ENCODE measurements around the gene MYL12B. TPM values are rescaled to one million over a fixed set of nuclear protein-coding genes. Genes with fewer than 3 reads are reported as not detected.

The MYL12B gene
- total and polyA plus RNA-seq, 2 donors (not counting 3 experiments of a cell fraction or from before 2014, with no cell fraction given), result 634 to 724 TPM

DNA sequence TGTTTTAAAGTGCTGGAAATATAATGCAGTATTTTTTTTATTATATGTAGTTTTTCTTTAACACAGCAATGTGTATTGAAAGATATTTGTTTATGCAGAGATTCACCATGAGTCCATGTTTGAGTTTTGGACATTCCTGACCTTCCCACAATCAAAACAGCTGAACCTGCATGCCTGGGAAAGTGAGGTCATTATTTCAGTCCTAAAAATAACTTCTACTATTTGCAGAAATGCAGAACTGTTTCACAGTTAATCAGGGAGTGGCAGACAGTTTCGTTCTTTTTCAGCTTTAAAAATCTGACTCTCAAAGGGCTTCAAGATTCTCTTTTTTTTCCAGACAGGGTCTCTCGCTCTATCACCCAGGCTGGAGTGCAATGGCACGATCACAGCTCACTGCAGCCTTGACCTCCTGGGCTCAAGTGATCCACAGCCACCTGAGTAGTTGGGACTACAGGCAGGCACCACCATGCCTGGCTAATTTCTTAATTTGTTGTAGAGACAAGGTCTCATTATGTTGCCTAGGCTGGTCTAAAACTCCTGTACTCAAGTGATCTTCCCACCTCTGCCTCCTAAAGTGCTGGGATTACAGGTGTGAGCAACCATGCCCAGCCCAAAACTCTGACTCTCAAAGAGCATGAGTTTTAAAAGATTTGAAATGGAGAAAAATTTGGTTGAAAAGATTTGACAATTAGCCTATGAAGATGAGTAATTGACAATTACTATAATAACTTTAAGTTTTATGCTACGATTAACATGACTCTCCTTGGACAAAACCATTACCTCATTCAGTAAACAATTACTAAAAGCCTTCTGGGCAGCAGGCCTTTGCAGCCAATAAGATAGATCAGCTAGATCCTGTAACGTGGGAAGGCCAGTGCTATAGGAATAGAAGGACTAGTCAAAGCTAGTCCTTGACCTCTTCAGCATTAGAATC, 5.0 kb upstream of the MYL12B start:
- Histone ChIP-seq H3K27me3 (ENCODE audit: control insufficient read depth in 2 of 2, insufficient read depth in 2 of 2, low read length in 2 of 2) (no peaks in the 10 kb centered on the region), H3K9ac (replicated peaks; ENCODE audit: extremely low read depth, insufficient read depth, low read length) (no peak overlapping the region), H3K27ac (ENCODE audit: insufficient read depth, low read depth, low read length) (peak overlapping the region; percentile 23), H3K36me3 (ENCODE audit: control insufficient read depth in 2 of 2, extremely low read depth in 1 of 2, insufficient read depth in 2 of 2, low read length in 2 of 2) (peaks cover 26 to 32% of the 10 kb centered on the region in 2 experiments), H3K4me2 (ENCODE audit: insufficient read depth, low read length) (no peak overlapping the region), H3K79me2 (ENCODE audit: control insufficient read depth, insufficient read depth, low read length) (peaks cover 42% of the 10 kb centered on the region), H3K9me3 (replicated peaks; ENCODE audit: control insufficient read depth, insufficient read depth, low read length) (no peaks in the 10 kb centered on the region), H3K4me3 (replicated peaks in 1 of 3; ENCODE audit: insufficient read depth in 1 of 3, low read depth in 1 of 3, low read length in 3 of 3) (no peak overlapping the region), H4K20me1 (replicated peaks; ENCODE audit: control insufficient read depth, extremely low read depth, insufficient read depth, low read length) (no peaks in the 10 kb centered on the region), H2AFZ (ENCODE audit: low read depth, low read length) (no peak overlapping the region), H3K4me1 (ENCODE audit: control insufficient read depth, extremely low read depth, insufficient read depth, low read length) (peaks cover 38% of the 10 kb centered on the region), H3K9me1 (replicated peaks; ENCODE audit: control insufficient read depth, extremely low read depth, insufficient read depth, low read length) (no peaks in the 10 kb centered on the region)
- no peak for TF ChIP-seq POLR2A (IDR thresholded peaks at IDR 0.05; ENCODE audit: low read depth, low read length)
- TF ChIP-seq JUN (IDR thresholded peaks at IDR 0.05; ENCODE audit: borderline replicate concordance, insufficient read depth, insufficient read length, low read depth), result peak; percentile 59
- no peak for TF ChIP-seq POLR2AphosphoS5 (IDR thresholded peaks at IDR 0.05; ENCODE audit: insufficient read depth, low read depth, low read length)
- TF ChIP-seq, protein P1, sequence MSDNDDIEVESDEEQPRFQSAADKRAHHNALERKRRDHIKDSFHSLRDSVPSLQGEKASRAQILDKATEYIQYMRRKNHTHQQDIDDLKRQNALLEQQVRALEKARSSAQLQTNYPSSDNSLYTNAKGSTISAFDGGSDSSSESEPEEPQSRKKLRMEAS (IDR thresholded peaks at IDR 0.05; ENCODE audit: insufficient read depth, insufficient read length), result no peak
- CTCF ChIA-PET, result interaction anchor here (0.8 to 2.0 kb wide), 2 partner anchors 9 to 11 kb away, joined by 3 to 4 read pairs; no protein-coding TSS in a partner anchor
- dilution Hi-C loops (cut with MboI; ENCODE audit: extremely low pct_ligation_motif_present, low sequenced_read_pairs), result loop anchor here (25.0 kb wide), 1 partner anchor 205 kb away; the partner anchor contains the start of gene TGIF1
- intact Hi-C loops (cut with micrococcal nuclease), result no loop called here
- POLR2A ChIA-PET, result interaction anchor here (1.1 to 1.2 kb wide), 2 partner anchors 9 to 338 kb away, joined by 3 read pairs; partner anchors contain the start of gene MYL12A
- FAIRE-seq, result no peak
- peak; percentile 32 for DNase-seq (ENCODE audit: low read depth, low spot score)
- BruUV-seq (replicated peaks), result no TSS peak

DNA sequence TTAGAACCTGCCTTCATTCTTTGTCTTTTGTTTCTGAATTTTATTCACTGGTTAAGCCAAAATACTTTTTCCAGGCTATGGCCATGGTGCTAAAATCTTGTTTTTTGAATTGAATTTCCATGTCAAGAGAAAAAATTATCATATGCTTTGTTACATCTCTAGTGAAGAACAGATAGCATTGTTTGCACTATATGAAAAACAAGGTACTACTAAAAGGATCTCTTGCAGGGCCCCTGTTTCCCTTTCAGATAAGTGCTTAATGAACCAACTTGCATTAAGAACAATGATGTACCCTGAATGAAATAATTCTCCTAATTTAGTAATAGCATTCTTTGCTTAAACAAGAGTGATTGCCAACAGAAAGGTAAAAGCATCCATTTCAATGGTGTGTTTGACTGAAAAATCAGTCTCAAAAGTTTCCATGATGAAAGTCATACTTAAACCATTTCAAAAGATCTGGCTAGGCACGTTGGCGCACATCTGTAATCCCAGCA, 4.3 kb upstream of the MYL12B start:
- Histone ChIP-seq H3K9me3 (replicated peaks; ENCODE audit: control insufficient read depth, insufficient read depth, low read length) (no peaks in the 10 kb centered on the region), H2AFZ (ENCODE audit: low read depth, low read length) (no peak overlapping the region), H3K27ac (ENCODE audit: insufficient read depth, low read depth, low read length) (no peak overlapping the region), H3K4me3 (replicated peaks in 1 of 3; ENCODE audit: insufficient read depth in 1 of 3, low read depth in 1 of 3, low read length in 3 of 3) (no peak overlapping the region), H3K27me3 (ENCODE audit: control insufficient read depth in 2 of 2, insufficient read depth in 2 of 2, low read length in 2 of 2) (no peaks in the 10 kb centered on the region), H3K9me1 (replicated peaks; ENCODE audit: control insufficient read depth, extremely low read depth, insufficient read depth, low read length) (no peaks in the 10 kb centered on the region), H3K36me3 (ENCODE audit: control insufficient read depth in 2 of 2, extremely low read depth in 1 of 2, insufficient read depth in 2 of 2, low read length in 2 of 2) (peaks cover 26 to 32% of the 10 kb centered on the region in 2 experiments), H3K4me1 (ENCODE audit: control insufficient read depth, extremely low read depth, insufficient read depth, low read length) (peaks cover 34% of the 10 kb centered on the region), H4K20me1 (replicated peaks; ENCODE audit: control insufficient read depth, extremely low read depth, insufficient read depth, low read length) (no peaks in the 10 kb centered on the region), H3K9ac (replicated peaks; ENCODE audit: extremely low read depth, insufficient read depth, low read length) (no peak overlapping the region), H3K4me2 (ENCODE audit: insufficient read depth, low read length) (no peak overlapping the region), H3K79me2 (ENCODE audit: control insufficient read depth, insufficient read depth, low read length) (peaks cover 41% of the 10 kb centered on the region)
- POLR2A ChIA-PET, result interaction anchor here (1.1 kb wide), 1 partner anchor 337 kb away, joined by 3 read pairs; no protein-coding TSS in a partner anchor
- no TSS peak for BruUV-seq (replicated peaks)
- FAIRE-seq (no peak), DNase-seq (ENCODE audit: low read depth, low spot score) (no peak)
- CTCF ChIA-PET, result no interaction called here
- intact Hi-C loops (cut with micrococcal nuclease), result no loop called here
- TF ChIP-seq MYC (IDR thresholded peaks at IDR 0.05; ENCODE audit: low read depth, low read length), result no peak
- TF ChIP-seq GATA2 (IDR thresholded peaks at IDR 0.05; ENCODE audit: insufficient read depth, insufficient read length, low read depth, low read length), result no peak
- TF ChIP-seq FOS (IDR thresholded peaks at IDR 0.05; ENCODE audit: borderline replicate concordance, insufficient read depth, low read length), result no peak
- TF ChIP-seq JUN (IDR thresholded peaks at IDR 0.05; ENCODE audit: borderline replicate concordance, insufficient read depth, insufficient read length, low read depth), result no peak
- no peak for TF ChIP-seq POLR2AphosphoS5 (IDR thresholded peaks at IDR 0.05; ENCODE audit: insufficient read depth, low read depth, low read length)
- TF ChIP-seq, protein P1 (IDR thresholded peaks at IDR 0.05; ENCODE audit: insufficient read depth, insufficient read length), result no peak
- dilution Hi-C loops (cut with MboI; ENCODE audit: extremely low pct_ligation_motif_present, low sequenced_read_pairs), result loop anchor here (25.0 kb wide), 1 partner anchor 205 kb away; the partner anchor contains the start of gene TGIF1

All from endothelial cell of umbilical vein (primary cell).